Brain pericyte (primary cell): ENCODE data around the gene MRPL24.
"Not testable (repeated sequence)": the region's sequence is repeated elsewhere in the genome, so short reads cannot be mapped to it uniquely, and the experiment has no call there.

Experiments used
- DNase-seq: peaks from one replicate; pipeline ENCODE4 v3.0.0-alpha.2; 2012; ENCODE audit warnings: low read depth, low spot score

Gene MRPL24

DNA sequence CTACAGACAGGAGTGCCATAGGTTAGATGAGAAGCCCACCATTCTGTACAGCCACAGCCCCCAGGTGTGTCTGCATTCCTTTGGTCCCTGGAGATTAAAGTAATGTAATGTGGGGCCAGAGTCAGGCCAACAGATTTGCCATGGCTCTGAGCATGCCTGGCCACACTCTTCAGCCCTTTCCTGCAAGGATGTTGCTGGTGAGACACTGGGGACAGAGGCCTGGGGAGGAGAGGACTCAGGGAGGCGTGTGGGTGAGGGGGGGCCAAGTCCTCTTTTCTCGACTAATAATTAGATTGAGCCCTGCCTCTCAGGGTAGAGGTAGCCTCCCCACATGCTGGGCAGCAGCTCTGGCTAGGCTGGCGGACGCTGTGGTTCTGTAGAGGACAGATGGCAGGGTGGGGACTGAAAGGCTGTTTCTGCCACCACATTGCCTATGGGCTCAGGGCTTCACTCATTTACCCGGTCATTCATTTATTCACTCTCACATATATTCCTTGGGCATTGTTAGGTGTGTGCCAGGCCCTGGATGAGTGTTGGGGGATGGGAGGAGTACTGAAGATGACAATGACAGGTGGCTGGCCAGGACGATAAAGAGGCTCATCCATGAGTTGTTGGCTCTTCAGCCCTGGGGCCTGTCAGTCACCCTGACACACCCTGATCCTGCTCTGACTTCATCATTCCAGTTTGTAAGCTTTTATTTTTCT, 19.4 kb upstream of the MRPL24 start:
- DNase-seq, result no peak

DNA sequence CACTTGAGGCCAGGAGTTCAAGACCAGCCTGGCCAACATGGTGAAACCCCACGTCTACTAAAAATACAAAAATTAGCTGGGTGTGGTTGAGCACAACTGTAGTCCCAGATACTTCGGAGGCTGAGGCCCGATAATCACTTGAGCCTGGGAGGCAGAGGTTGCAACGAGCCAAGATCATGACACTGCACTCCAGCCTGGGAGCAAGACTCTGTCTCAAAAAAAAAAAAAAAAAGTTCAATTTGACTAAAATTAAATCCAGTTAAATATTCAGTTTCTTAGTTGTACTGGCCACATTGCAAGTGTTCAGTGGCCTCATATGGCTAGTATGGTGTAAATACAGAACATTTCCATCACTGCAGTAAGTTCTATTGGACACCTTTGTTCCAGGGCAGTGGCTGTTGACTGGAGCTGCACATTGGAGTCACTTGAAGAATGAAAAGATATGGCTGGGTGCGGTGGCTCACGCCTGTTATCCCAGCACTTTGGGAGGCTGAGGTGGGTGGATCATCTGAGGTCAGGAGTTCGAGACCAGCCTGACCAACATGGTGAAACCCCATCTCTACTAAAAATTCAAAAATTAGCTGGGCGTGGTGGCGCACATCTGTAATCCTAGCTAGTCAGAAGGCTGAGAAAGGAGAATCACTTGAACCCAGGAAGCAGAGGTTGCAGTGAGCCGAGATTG, 16.8 kb upstream of the MRPL24 start:
- not testable (repeated sequence) for DNase-seq

GRCh38 chr1:156756355-156756754, 15.5 kb upstream of the MRPL24 start:
- no peak for DNase-seq

GRCh38 chr1:156755527-156755950, 14.7 kb upstream of the MRPL24 start:
- no peak for DNase-seq

DNA sequence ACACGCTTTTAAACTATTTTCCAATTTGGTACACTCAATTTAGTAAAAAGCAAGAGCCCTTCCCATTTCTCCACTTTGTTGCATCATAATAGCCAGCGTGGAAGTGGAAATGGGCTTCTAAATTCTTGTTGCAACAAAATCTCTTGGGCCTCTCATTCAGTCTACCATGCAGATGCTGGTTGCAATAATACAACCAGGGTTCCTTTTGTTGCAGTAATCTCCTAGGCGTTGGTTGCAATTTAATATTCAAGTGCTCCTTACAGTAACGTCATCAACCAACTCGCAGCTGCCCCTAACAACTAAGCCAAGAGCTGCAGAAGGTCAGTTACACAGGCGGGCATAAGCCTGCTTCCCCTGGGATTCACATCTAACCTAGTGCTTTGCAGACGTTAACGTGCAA, 13.3 kb upstream of the MRPL24 start:
- DNase-seq, result no peak

DNA sequence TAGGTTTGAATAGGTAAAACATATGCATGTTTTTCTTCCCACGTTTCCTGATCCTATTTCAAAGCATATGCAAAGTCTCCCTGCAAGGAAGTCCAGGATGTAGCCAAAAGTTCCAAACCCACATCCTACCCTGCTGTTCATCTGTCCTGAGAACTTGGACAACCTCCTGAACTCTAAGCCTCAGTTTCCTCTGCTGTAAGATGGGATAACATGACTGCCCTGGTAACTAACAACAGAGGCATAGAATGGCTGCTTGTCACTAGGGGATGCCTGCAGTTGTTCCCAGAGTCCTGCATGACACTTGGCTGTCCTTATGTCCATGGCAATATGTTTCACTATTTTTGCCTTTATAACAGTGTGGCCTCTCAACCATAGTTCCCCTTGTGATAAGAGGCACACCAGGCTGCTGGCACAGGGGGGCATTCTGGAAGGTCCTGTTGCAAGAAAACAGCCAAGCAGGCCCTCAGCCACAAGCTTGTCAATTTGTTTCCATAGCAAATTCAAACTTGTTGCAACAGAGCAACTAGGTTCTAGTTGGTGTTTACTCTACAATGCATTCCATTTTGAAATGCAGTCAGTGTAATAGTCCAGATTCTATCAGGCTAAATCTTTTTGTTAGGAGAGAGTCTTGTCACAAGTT, 12.1 kb upstream of the MRPL24 start:
- DNase-seq, result no peak

DNA sequence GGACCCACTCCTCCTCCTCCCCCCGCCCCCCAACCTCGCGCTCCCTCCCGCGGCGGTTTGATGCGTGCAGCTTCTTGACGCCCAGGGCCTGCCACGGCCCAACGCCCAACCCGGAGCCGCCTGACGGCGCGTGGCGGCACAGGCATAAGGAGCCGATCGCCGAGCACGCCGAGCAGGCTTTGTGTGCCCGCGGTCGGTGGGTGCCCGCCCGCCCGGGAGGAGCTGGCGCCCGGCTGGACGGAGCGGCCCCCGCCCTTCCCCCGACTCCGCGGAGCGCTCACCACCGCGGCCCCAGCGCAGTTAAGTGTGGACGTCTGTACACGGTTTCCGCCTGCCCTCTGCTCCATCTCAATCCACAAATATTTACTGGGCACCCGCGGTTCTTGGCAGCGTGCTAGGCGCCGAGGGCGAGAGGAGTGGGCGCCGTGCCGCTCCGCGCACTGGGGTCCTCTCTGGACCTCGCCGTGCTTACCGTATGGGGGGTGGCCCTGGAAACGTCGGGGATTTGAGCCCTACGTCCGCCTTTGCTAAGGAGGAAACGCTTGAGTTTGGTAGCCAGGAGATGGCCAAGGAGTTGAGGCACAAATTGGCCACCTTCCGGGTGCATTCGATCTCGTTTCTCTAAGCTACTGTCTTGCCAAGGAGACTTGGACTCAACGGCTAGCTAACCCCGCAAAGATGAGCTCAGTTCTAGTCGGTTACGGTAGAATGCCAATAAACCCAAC, 11.0 kb upstream of the MRPL24 start:
- peak; percentile 91 for DNase-seq

DNA sequence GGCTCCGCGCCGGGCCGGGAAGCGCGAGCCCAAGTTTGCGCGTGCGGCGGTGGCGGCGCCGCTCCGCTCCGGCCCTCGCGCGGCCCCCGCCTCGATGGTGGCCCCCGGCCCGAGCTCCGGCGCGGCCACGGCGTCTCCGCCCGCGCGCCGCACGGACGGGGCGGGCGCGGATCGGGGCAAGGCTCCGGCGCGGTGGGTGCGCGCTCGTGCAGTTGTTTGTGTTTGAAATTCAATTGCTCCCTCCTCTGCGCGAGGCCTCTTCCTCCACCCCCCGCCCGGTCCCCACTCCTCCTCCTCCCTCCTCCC, 10.5 kb upstream of the MRPL24 start, which contains the start of gene HDGF:
Gene HDGF (minus strand): TSS at position 225 of the 306 bp plus-strand sequence. CDS start 246 bp downstream, outside the sequence.
- no peak for DNase-seq

DNA sequence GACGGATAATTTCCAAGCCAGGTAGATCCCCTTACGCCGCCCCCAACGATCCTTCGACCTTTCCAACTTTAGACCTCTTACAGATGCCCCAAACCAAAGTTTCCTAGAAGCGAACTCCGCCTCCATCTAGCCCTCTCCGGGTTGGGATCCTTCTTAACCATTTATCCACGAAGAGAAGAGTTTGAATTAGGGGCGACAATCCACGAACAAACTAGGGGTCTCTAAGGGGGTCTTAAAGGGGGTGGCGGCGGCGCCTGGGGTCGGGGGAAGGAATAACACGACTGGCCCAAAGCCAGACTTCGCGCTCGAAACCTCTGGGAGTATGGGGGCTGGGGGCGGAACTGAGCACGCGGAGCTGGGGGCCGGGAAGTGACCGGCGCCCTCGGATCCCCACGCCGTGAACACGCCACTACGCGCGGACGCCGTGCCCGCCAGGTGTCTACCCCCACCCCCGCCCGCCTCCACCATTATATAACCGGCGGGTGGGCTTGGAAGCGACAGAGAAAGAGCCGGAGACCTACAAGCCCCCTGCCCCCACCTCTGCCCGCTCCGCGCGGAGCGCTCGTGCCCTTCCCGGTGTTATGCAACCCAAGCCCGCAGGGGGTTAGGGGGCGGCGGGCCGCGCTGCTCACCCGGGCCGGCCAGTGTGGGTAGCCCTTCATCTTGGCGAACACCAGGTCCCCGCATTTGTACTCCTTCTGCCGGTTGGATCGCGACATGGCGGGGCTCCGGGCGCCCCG, 10.0 kb upstream of the MRPL24 start:
- DNase-seq, result no peak

DNA sequence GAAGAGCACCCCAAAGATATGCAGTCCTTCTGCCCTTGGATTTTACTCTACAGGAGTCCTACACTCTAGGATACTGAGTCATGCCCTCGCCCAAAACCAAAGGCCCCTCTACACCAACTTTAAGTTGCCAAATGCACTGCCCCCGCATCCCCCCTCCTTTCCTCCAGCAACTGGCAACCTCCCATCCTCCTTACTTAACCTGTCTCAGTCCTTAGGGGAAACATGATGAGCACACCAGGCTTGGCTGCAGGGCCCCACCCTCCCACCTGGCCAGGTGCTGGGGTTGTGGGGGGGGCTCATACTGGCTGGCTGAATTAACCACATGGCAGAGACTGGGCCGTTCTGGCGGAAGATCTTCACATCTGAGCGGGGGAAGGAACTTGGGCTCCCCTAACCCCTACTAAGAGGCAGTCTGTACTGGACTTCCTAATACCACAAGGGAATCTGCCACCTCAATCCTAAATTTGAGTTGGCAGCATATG, 9.3 kb upstream of the MRPL24 start:
- no peak for DNase-seq

GRCh38 chr1:156749419-156750118, 8.7 kb upstream of the MRPL24 start:
- DNase-seq, result no peak

- DNase-seq, result no peak
Observed at GRCh38 chr1:156748670-156749418, 8.0 kb upstream of the MRPL24 start.

- DNase-seq, result no peak
Observed at GRCh38 chr1:156747742-156748669, 7.1 kb upstream of the MRPL24 start.

DNA sequence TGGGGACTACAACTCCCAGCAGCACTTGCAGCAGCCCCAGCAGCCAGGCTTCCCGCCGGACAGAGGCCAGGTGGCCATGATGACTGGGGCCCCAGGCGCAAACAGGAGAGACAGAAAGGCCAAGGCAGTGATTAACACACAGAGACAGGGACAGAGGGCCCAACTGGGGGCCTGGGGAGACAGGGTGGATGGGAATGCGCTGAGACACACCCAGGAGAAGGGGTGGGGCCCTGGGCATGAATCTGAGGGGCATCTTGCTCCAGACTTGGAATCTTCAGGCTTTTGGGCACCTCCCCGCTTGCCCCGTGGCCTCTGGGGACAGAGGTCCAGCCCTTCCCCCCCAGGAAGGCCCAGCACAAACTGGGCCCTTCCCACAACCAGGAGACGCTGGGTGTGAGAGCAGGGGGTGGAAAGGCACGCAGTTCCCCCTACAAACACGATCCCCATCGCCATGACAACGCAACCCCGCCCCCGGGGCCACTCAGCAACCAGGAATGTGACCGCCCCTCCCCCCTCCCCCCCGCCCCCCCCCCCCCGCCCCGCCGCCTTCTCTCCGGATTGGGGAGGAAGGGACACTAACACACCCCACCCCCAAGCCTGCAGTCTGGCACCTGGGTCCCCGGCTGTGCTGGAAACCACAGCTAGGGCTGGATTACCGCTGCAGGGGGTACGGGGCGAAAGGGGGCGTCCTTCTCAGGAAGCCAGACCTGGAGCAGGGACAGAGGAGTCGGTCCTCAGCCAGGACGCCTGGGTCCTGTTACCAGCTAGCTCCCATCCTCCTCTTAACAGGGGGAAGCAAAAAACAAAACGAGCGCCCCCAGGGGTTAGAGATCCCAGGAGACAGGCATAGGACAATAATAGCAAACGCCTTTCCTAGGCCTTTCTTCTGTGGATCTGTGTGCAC, 6.1 kb upstream of the MRPL24 start:
- DNase-seq, result no peak

- DNase-seq, result no peak
Observed at GRCh38 chr1:156746406-156746727, 5.5 kb upstream of the MRPL24 start.

DNA sequence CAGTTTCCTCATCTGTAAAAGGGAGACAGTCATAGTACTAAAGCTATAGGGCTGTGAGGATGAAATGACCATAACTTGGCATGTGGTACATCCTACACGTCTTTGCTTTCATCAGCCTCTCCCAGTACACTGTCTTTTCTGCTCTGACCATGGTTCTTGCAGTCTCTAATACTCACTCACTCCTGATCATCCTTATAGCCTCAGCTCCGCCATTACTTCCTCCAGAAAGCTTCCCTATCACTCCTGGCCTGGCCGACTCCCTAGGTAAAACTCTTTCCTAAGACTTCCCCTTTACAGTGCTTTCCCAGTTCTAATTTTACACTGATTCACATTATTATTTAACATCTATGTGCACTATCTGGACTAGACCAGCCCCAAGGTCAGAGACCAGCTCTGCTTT, 5.0 kb upstream of the MRPL24 start:
- DNase-seq, result no peak

- no peak for DNase-seq
Observed at GRCh38 chr1:156744786-156745419, 4.0 kb upstream of the MRPL24 start.

- DNase-seq, result no peak
Observed at GRCh38 chr1:156744344-156744743, 3.5 kb upstream of the MRPL24 start.
